HepG2 (cell line): ENCODE data around the gene NDUFS6. TPM values are rescaled to one million over a fixed set of nuclear protein-coding genes. Genes with fewer than 3 reads are reported as not detected.
A peak's percentile ranks its signal among the peaks of the same experiment; 100 is the strongest.

Source experiments
- ATAC-seq: fragments of 200-7000 bp; cut with Tn5 transposase; 3 replicates; pipeline ENCODE4 v1.9.1; 2020; ENCODE audit warnings: mild to moderate bottlenecking, moderate library complexity
- BruUV-seq: library from RNA; stranded (reverse); fragments of 400-500 nt; replicated peaks from 2 replicates; lab custom pipeline; 2021; lab: Mats Ljungman, UMichigan
- CTCF ChIA-PET: fragments of 300-600 bp; formaldehyde crosslinking; extraction: SDS; loops from one replicate; lab custom pipeline; 2021; ENCODE audit warnings: low total read pairs, inconsistent platforms, low intra/inter-chr PET ratio; lab: Yijun Ruan, JAX
- POLR2A ChIA-PET: fragments of 350-600 bp; sonication (Branson Sonifier 250); formaldehyde crosslinking; loops from one replicate; lab custom pipeline; 2020; ENCODE audit warnings: antibody characterized with exemption, inconsistent platforms; lab: Yijun Ruan, JAX
- DNase-seq: peaks from one replicate; pipeline ENCODE4 v3.0.0-alpha.2; 2015; ENCODE audit warnings: low spot score
- FAIRE-seq: peaks from 3 replicates; lab custom pipeline; 2011; peaks lifted over from hg19 to GRCh38; lab: Jason Lieb, UNC
- H2AFZ ChIP-seq: one replicate; pipeline ENCODE4 v1.6.1; 2011; ENCODE audit warnings: low read length, inconsistent platforms
- H3K27ac ChIP-seq: fragments of 300-600 bp; 3 replicates; pipeline ENCODE4 v1.8.0; 2011; ENCODE audit warnings: mixed run types, mild to moderate bottlenecking, mixed read lengths, low read length, inconsistent platforms; ENCODE audit not compliant: insufficient read depth; ENCODE audit errors: extremely low read length
- H3K27me3 ChIP-seq, 2 experiments: fragments of 200-600 bp in 1 of 2; 2 replicates in 1 of 2; 3 replicates in 1 of 2; pipeline versions ENCODE4 v1.6.0 to v1.8.0; 2011; ENCODE audit warnings: low read length in 2 of 2, mild to moderate bottlenecking in 2 of 2, moderate library complexity in 2 of 2, inconsistent platforms in 1 of 2; ENCODE audit not compliant: insufficient read depth in 2 of 2, control insufficient read depth in 1 of 2
- H3K36me3 ChIP-seq, 2 experiments: fragments of 200-600 bp in 1 of 2; replicated peaks in 1 of 2; 2 replicates in 1 of 2; 3 replicates in 1 of 2; pipeline versions ENCODE4 v1.5.1 to v1.8.0; 2011; ENCODE audit warnings: low read length in 2 of 2, inconsistent platforms in 1 of 2; ENCODE audit not compliant: insufficient read depth in 2 of 2, control insufficient read depth in 1 of 2
- H3K4me1 ChIP-seq: 2 replicates; pipeline ENCODE4 v1.5.1; 2012; ENCODE audit warnings: low read length, inconsistent platforms; ENCODE audit not compliant: insufficient read depth
- H3K4me2 ChIP-seq: 2 replicates; pipeline ENCODE4 v1.6.0; 2011; ENCODE audit warnings: low read depth, low read length, inconsistent platforms
- H3K4me3 ChIP-seq, 3 experiments: fragments of 200-600 bp in 1 of 3; sonication (generic), shearing (Covaris generic) in 1 of 3; replicated peaks in 1 of 3; 2 replicates each; pipeline ENCODE4 v1.5.1; 2011 to 2016; ENCODE audit warnings: low read length in 3 of 3, inconsistent platforms in 2 of 3, low read depth in 2 of 3, mild to moderate bottlenecking in 2 of 3, control low read depth in 1 of 3, mixed read lengths in 1 of 3; ENCODE audit not compliant: insufficient read depth in 1 of 3
- H3K79me2 ChIP-seq: one replicate; pipeline ENCODE4 v1.6.1; 2011; ENCODE audit warnings: low read length, inconsistent platforms; ENCODE audit not compliant: insufficient read depth
- H3K9ac ChIP-seq: 2 replicates; pipeline ENCODE4 v1.6.0; 2011; ENCODE audit warnings: mild to moderate bottlenecking, low read depth, low read length, inconsistent platforms; ENCODE audit not compliant: insufficient read depth
- H3K9me3 ChIP-seq: 2 replicates; pipeline ENCODE4 v1.5.1; 2012; ENCODE audit warnings: mild to moderate bottlenecking, low read length
- H4K20me1 ChIP-seq: 2 replicates; pipeline ENCODE4 v1.6.0; 2011; ENCODE audit warnings: inconsistent platforms, mild to moderate bottlenecking, low read length, moderate library complexity; ENCODE audit not compliant: insufficient read depth
- AGO2 ChIP-seq: fragments of 200-400 bp; formaldehyde crosslinking; optimal IDR thresholded peaks from 2 replicates; pipeline ENCODE3; 2017; ENCODE audit warnings: mild to moderate bottlenecking, low read depth, low read length, moderate library complexity
- ELF4 ChIP-seq: sonication (generic); formaldehyde crosslinking; IDR thresholded peaks from 2 replicates; pipeline ENCODE4 v1.5.0; 2020; ENCODE audit warnings: missing genetic modification reagents, mild to moderate bottlenecking, moderate library complexity, borderline replicate concordance
- HDAC2 ChIP-seq: sonication (generic); formaldehyde crosslinking; IDR thresholded peaks from 2 replicates; pipeline ENCODE4 v1.4.0; 2020; ENCODE audit warnings: missing genetic modification reagents
- LCORL ChIP-seq, 2 experiments: fragments of 450-650 bp in 1 of 2; sonication (generic) in 1 of 2; formaldehyde crosslinking in 1 of 2; IDR thresholded peaks; 2 replicates each; pipeline versions ENCODE4 v1.5.0 to v1.6.1; 2017 to 2020; ENCODE audit warnings: antibody characterized with exemption in 1 of 2, missing genetic modification reagents in 1 of 2
- MLXIP ChIP-seq: sonication (generic); formaldehyde crosslinking; IDR thresholded peaks from 2 replicates; pipeline ENCODE4 v1.9.0; 2021; ENCODE audit warnings: missing genetic modification reagents, borderline replicate concordance
- TSC22D2 ChIP-seq: sonication (generic); formaldehyde crosslinking; IDR thresholded peaks from 2 replicates; pipeline ENCODE4 v1.5.1; 2020; ENCODE audit warnings: missing genetic modification reagents, mild to moderate bottlenecking, borderline replicate concordance
- ZNF264 ChIP-seq: sonication (generic); formaldehyde crosslinking; IDR thresholded peaks from 2 replicates; pipeline ENCODE4 v1.4.0; 2020; ENCODE audit warnings: missing genetic modification reagents
- ZNF605 ChIP-seq: sonication (generic); formaldehyde crosslinking; IDR thresholded peaks from 2 replicates; pipeline ENCODE4 v1.8.0; 2022; ENCODE audit warnings: mild to moderate bottlenecking, missing genetic modification reagents
- WGBS: methylation state at CpG from one replicate; pipeline ENCODE4 v1.1.6; 2017; ENCODE audit warnings: low lambda C conversion rate; 5-methylcytosine and 5-hydroxymethylcytosine counted together
- in situ Hi-C: cut with HindIII; loops from 2 replicates; pipeline ENCODE4 v1.10.0; 2017; ENCODE audit warnings: low pct_unique_long_range_greater_than_20kb; ENCODE audit not compliant: extremely low pct_ligation_motif_present
- intact Hi-C: fragments of 100-400 bp; cut with micrococcal nuclease; formaldehyde crosslinking; loops from one replicate; pipeline ENCODE4 v1.10.0; 2022; ENCODE audit not compliant: unreplicated experiment
- polyA plus RNA-seq, 8 experiments: library from polyadenylated mRNA; depleted of rRNA in 3 of 8; stranded (reverse) in 7 of 8; unstranded in 1 of 8; fragments of >200 nt; fragmentation: Illumina TruSeq in 4 of 8; extraction: Trizol in 4 of 8; gene quantifications; 2 replicates each; pipeline versions ENCODE4 v1.2.1 to v1.2.3, GENCODE V29; 2011 to 2016; ENCODE audit warnings: low read depth in 4 of 8, missing spikeins in 1 of 8, mixed read lengths in 1 of 8; ENCODE audit not compliant: insufficient read depth in 1 of 8
- total RNA-seq, 5 experiments: library from RNA; depleted of rRNA; stranded (reverse); fragments of >200 nt; fragmentation: Illumina TruSeq; extraction: Trizol; gene quantifications; 2 replicates each; pipeline ENCODE4 v1.2.3, GENCODE V29; 2016; ENCODE audit warnings: low read depth in 1 of 5

Gene NDUFS6
- total and polyA plus RNA-seq, 2 of the 13 experiments (the other 11 are each of a cell fraction or from before 2014, with no cell fraction given): 23.7 to 50.4 TPM

- TF ChIP-seq LCORL (IDR thresholded peaks at IDR 0.05) (no peak), LCORL (CRISPR knock-in tag; IDR thresholded peaks at IDR 0.05) (no peak), ZNF605 (no peak), HDAC2 (no peak)
Measured at GRCh38 chr5:1824903-1825841, 24.0 kb downstream of the NDUFS6 start (continued).

GRCh38 chr5:1826235-1826980 is 25.2 kb downstream of the NDUFS6 start:
- no peak for TF ChIP-seq ZNF264 (CRISPR knock-in tag)
- no peak for TF ChIP-seq TSC22D2
- TF ChIP-seq MLXIP (CRISPR knock-in tag): no peak
- TF ChIP-seq ELF4 (CRISPR knock-in tag): no peak
- TF ChIP-seq AGO2: peak; percentile 27
- FAIRE-seq: no peak
- ATAC-seq: no peak
- DNase-seq: no peak
- intact Hi-C loops (no loop called here), in situ Hi-C loops (no loop called here)
- H4K20me1 ChIP-seq: no peaks in the 10 kb centered on the region
- H3K4me3 ChIP-seq: no peak overlapping the region
- ChIA-PET CTCF (no interaction called here), POLR2A (no interaction called here)
- no peak overlapping the region for H3K4me2 ChIP-seq
- H3K79me2 ChIP-seq: no peaks in the 10 kb centered on the region
- no peak overlapping the region for H3K9ac ChIP-seq
- H2AFZ ChIP-seq: no peak overlapping the region
- no TSS peak for BruUV-seq
- H3K27ac ChIP-seq: no peak overlapping the region
- peaks cover 10% of the 10 kb centered on the region for H3K4me1 ChIP-seq
- peaks cover 2 to 17% of the 10 kb centered on the region in 2 experiments; a peak in 1 of 5 replicates for H3K36me3 ChIP-seq
- WGBS: 88% methylated on average over 14 of the region's 26 CpGs
- no peaks in the 10 kb centered on the region for H3K27me3 ChIP-seq
- H3K9me3 ChIP-seq: no peaks in the 10 kb centered on the region
